ENCODE measurements around the gene MMS22L. TPM values are rescaled to one million over a fixed set of nuclear protein-coding genes. Genes with fewer than 3 reads are reported as not detected.
A peak's percentile ranks its signal among the peaks of the same experiment; 100 is the strongest.

Gene MMS22L
- total RNA-seq, 1 donor from 2014 or later: 7.2 TPM

DNA sequence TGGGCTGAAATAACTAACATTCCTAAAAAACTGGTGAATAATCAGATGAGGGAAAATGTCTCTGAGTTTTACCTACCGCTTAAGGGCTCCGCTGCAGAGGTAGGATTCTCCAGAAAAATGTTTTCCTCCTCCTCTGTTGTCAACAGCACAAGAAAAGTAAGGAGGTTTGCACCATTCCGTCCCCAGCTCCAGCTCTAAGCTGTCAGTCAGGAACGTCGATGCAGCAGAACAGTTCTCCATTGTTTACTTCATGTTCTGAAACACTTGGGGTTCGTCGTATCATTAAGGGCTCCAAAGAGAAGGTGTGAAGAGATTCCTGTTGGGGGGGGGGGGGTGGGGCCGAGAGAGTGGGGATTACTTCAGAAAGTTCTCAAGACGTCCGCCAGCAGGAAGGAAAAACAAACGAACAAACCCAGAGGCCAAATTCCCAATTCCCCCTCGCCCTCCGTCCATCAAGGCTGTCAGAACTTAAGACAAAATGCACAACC is 734 bp downstream of the MMS22L start:
- no peaks in the 10 kb centered on the region for H4K20me1 ChIP-seq (ENCODE audit: insufficient read depth, low read length)
- peak overlapping the region; percentile 73 for H3K27ac ChIP-seq (ENCODE audit: low read depth, low read length)
- FAIRE-seq (no peak), DNase-seq (ENCODE audit: low read depth) (no peak)
- H3K27me3 Mint-ChIP-seq (ENCODE audit: low read depth, unreplicated experiment): no peaks in the 10 kb centered on the region
- H3K27ac Mint-ChIP-seq (ENCODE audit: unreplicated experiment): no peak overlapping the region
- H3K36me3 ChIP-seq (ENCODE audit: insufficient read depth, low read length): peaks cover 3% of the 10 kb centered on the region
- H3K27me3 ChIP-seq (ENCODE audit: insufficient read depth, low read length): no peaks in the 10 kb centered on the region
- no peak for TF ChIP-seq EZH2 (IDR thresholded peaks at IDR 0.05; ENCODE audit: insufficient read depth, low read length)
- TF ChIP-seq, protein P1, sequence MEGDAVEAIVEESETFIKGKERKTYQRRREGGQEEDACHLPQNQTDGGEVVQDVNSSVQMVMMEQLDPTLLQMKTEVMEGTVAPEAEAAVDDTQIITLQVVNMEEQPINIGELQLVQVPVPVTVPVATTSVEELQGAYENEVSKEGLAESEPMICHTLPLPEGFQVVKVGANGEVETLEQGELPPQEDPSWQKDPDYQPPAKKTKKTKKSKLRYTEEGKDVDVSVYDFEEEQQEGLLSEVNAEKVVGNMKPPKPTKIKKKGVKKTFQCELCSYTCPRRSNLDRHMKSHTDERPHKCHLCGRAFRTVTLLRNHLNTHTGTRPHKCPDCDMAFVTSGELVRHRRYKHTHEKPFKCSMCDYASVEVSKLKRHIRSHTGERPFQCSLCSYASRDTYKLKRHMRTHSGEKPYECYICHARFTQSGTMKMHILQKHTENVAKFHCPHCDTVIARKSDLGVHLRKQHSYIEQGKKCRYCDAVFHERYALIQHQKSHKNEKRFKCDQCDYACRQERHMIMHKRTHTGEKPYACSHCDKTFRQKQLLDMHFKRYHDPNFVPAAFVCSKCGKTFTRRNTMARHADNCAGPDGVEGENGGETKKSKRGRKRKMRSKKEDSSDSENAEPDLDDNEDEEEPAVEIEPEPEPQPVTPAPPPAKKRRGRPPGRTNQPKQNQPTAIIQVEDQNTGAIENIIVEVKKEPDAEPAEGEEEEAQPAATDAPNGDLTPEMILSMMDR (IDR thresholded peaks at IDR 0.05; ENCODE audit: insufficient read depth, low read depth, low read length): no peak
- peaks cover 29% of the 10 kb centered on the region for H3K79me2 ChIP-seq (ENCODE audit: insufficient read depth, low read length)
- no peaks in the 10 kb centered on the region for H3K4me1 ChIP-seq (ENCODE audit: insufficient read depth, low read length)
- peaks cover 6% of the 10 kb centered on the region for H3K4me1 Mint-ChIP-seq (ENCODE audit: low read depth, unreplicated experiment)
- H3K9ac ChIP-seq (ENCODE audit: low read length): peak overlapping the region; percentile 94
- peak overlapping the region; percentile 96 for H2AFZ ChIP-seq (ENCODE audit: low read depth, low read length)
- H3K4me2 ChIP-seq (ENCODE audit: low read length): peak overlapping the region; percentile 94
- peak overlapping the region; percentile 95 for H3K4me3 ChIP-seq (ENCODE audit: insufficient read depth, low read depth, low read length)
- no peaks in the 10 kb centered on the region for H3K9me3 ChIP-seq (ENCODE audit: insufficient read depth, low read depth, low read length)
- no peaks in the 10 kb centered on the region for H3K36me3 Mint-ChIP-seq (ENCODE audit: low read depth, unreplicated experiment)
- H3K9me3 Mint-ChIP-seq (ENCODE audit: unreplicated experiment): no peaks in the 10 kb centered on the region
- H3K4me3 Mint-ChIP-seq (ENCODE audit: unreplicated experiment): peak overlapping the region; percentile 91

DNA sequence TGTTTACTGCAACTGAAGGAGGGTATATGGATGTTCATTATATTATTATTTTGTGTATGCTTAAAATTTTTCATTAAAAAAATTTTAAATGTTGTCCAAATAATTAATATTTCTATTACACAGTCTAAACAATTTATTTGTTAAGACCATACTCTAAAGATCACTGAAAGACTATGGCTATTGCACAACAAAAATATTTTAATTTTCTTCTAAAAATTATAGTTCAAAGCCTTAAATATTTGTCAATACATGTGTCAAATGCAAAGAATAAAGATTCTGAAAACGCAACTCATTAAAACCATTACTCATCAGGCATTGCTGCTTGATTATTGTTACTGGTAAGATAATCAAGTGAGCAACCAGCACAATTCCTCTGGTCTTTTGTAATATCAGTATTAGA is 2.2 kb downstream of the MMS22L start:
- Mint-ChIP-seq H3K27me3 (ENCODE audit: low read depth, unreplicated experiment) (no peaks in the 10 kb centered on the region), H3K4me3 (ENCODE audit: unreplicated experiment) (no peak overlapping the region), H3K9me3 (ENCODE audit: unreplicated experiment) (no peaks in the 10 kb centered on the region), H3K27ac (ENCODE audit: unreplicated experiment) (no peak overlapping the region), H3K36me3 (ENCODE audit: low read depth, unreplicated experiment) (peaks cover under 1% of the 10 kb centered on the region), H3K4me1 (ENCODE audit: low read depth, unreplicated experiment) (peaks cover 6% of the 10 kb centered on the region)
- Histone ChIP-seq H2AFZ (ENCODE audit: low read depth, low read length) (no peak overlapping the region), H3K27ac (ENCODE audit: low read depth, low read length) (no peak overlapping the region), H3K4me2 (ENCODE audit: low read length) (peak overlapping the region; percentile 94), H3K4me1 (ENCODE audit: insufficient read depth, low read length) (no peaks in the 10 kb centered on the region), H3K27me3 (ENCODE audit: insufficient read depth, low read length) (no peaks in the 10 kb centered on the region), H3K36me3 (ENCODE audit: insufficient read depth, low read length) (peaks cover 5% of the 10 kb centered on the region), H3K4me3 (ENCODE audit: insufficient read depth, low read depth, low read length) (peak overlapping the region; percentile 9), H4K20me1 (ENCODE audit: insufficient read depth, low read length) (no peaks in the 10 kb centered on the region), H3K9me3 (ENCODE audit: insufficient read depth, low read depth, low read length) (no peaks in the 10 kb centered on the region), H3K9ac (ENCODE audit: low read length) (peak overlapping the region; percentile 94), H3K79me2 (ENCODE audit: insufficient read depth, low read length) (peaks cover 32% of the 10 kb centered on the region)
- TF ChIP-seq, protein P1 (IDR thresholded peaks at IDR 0.05; ENCODE audit: insufficient read depth, low read depth, low read length): no peak
- TF ChIP-seq EZH2 (IDR thresholded peaks at IDR 0.05; ENCODE audit: insufficient read depth, low read length): no peak
- no peak for DNase-seq (ENCODE audit: low read depth)
- FAIRE-seq: no peak

DNA sequence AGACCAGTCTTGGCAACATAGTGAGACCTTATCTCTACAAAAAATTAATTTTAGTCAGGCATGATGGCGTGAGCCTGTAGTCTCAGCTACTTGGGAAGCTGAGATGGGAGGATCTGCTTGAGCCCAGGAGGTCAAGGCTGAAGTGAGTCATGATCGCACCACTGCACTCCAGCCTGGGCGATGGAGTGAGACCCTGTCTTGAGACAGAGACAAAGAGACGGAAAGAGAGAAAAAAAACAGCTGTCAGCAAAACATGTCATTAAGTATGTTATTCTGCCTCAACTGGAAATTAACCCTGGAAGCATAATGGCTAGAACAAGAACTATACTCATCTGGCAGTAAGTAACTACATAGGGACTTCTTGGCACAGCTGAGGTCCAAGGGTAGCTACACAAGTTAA is 7.2 kb downstream of the MMS22L start:
- no peaks in the 10 kb centered on the region for H3K27me3 Mint-ChIP-seq (ENCODE audit: low read depth, unreplicated experiment)
- H3K4me3 ChIP-seq (ENCODE audit: insufficient read depth, low read depth, low read length): no peak overlapping the region
- H4K20me1 ChIP-seq (ENCODE audit: insufficient read depth, low read length): no peaks in the 10 kb centered on the region
- no peak overlapping the region for H2AFZ ChIP-seq (ENCODE audit: low read depth, low read length)
- H3K9me3 Mint-ChIP-seq (ENCODE audit: unreplicated experiment): no peaks in the 10 kb centered on the region
- no peak overlapping the region for H3K27ac ChIP-seq (ENCODE audit: low read depth, low read length)
- H3K4me2 ChIP-seq (ENCODE audit: low read length): no peak overlapping the region
- DNase-seq (ENCODE audit: low read depth): no peak
- peaks cover 14% of the 10 kb centered on the region for H3K79me2 ChIP-seq (ENCODE audit: insufficient read depth, low read length)
- H3K4me1 ChIP-seq (ENCODE audit: insufficient read depth, low read length): no peaks in the 10 kb centered on the region
- H3K27ac Mint-ChIP-seq (ENCODE audit: unreplicated experiment): no peak overlapping the region
- no peaks in the 10 kb centered on the region for H3K4me1 Mint-ChIP-seq (ENCODE audit: low read depth, unreplicated experiment)
- peaks cover 10% of the 10 kb centered on the region for H3K36me3 ChIP-seq (ENCODE audit: insufficient read depth, low read length)
- TF ChIP-seq EZH2 (IDR thresholded peaks at IDR 0.05; ENCODE audit: insufficient read depth, low read length): no peak
- TF ChIP-seq, protein P1 (IDR thresholded peaks at IDR 0.05; ENCODE audit: insufficient read depth, low read depth, low read length): no peak
- no peak overlapping the region for H3K4me3 Mint-ChIP-seq (ENCODE audit: unreplicated experiment)
- peaks cover 4% of the 10 kb centered on the region for H3K36me3 Mint-ChIP-seq (ENCODE audit: low read depth, unreplicated experiment)
- H3K9ac ChIP-seq (ENCODE audit: low read length): no peak overlapping the region
- no peaks in the 10 kb centered on the region for H3K9me3 ChIP-seq (ENCODE audit: insufficient read depth, low read depth, low read length)
- H3K27me3 ChIP-seq (ENCODE audit: insufficient read depth, low read length): no peaks in the 10 kb centered on the region
- FAIRE-seq: no peak
